Dendritic cell treated with granulocyte-macrophage colony-stimulating factor and Interleukin-4, amounts not matched to agents 40 ng/mL and 50 ng/mL, for 4 days (primary cell): ENCODE results near the gene PADI2.

Source experiments
- H3K27ac Mint-ChIP-seq: one replicate; pipeline ENCODE4 v1.8.0; 2022; ENCODE audit warnings: mild to moderate bottlenecking, mixed read lengths
- H3K27me3 Mint-ChIP-seq: one replicate; pipeline ENCODE4 v1.8.0; 2022; ENCODE audit warnings: mild to moderate bottlenecking, mixed read lengths
- H3K36me3 Mint-ChIP-seq: one replicate; pipeline ENCODE4 v1.8.0; 2022; ENCODE audit warnings: low read depth, mixed read lengths
- H3K4me1 Mint-ChIP-seq: one replicate; pipeline ENCODE4 v1.8.0; 2022; ENCODE audit warnings: low read depth, mixed read lengths
- H3K4me3 Mint-ChIP-seq: one replicate; pipeline ENCODE4 v1.8.0; 2022; ENCODE audit warnings: mild to moderate bottlenecking, moderate library complexity, mixed read lengths
- H3K9me3 Mint-ChIP-seq: one replicate; pipeline ENCODE4 v1.8.0; 2022; ENCODE audit warnings: mixed read lengths
- intact Hi-C: fragments of 100-400 bp; cut with micrococcal nuclease; formaldehyde crosslinking; loops from one replicate; pipeline ENCODE4 v1.15.0; 2022

PADI2 gene

DNA sequence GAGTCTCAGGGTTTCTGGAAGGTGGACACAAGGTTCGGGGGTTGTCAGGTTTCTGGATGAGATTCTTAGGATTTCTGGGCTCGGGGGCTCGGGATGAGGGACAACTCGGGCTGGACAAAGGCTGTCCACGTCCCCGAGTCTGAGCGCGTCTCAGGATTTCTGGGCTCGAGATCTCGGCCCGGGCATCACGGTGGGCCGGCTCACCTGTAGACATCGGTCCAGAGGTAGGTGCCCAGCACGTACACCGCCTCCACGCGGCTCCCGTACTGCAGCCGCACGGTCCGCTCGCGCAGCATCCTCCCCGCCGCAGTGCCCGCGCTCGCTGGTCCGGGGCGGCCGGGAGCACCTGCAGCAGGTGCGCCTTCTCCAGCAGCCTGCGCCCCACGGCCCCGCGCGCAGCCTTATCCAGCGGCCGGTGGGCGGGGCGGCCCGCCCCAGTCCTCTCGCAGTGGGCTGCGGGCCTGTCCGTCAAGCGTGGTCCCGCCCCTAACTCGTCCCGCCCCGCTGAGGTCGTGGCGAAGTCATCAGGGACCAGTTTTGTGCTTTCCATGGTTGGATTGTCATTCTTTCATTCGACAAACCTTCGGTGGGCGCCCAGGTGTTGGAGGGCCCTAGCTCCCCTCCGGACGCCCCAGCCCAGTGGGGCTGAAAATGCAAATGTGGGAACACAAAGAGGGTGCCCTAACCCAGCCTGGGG lies at the start of gene PADI2:
PADI2 (minus strand) TSS at position 376 of the 697 bp plus-strand sequence; CDS start at position 296, 80 bp downstream.
- Mint-ChIP-seq H3K27ac (peak within 1 kb of the TSS; percentile 70), H3K27me3 (peaks cover 13% of the 10 kb centered on the region), H3K36me3 (no peaks in the 10 kb centered on the region), H3K4me3 (peak within 1 kb of the TSS; percentile 78), H3K4me1 (peaks cover 47% of the 10 kb centered on the region), H3K9me3 (no peaks in the 10 kb centered on the region)
- intact Hi-C loops, result loop anchor here (5.0 kb wide), 1 partner anchor 62 kb away; no protein-coding TSS in a partner anchor

DNA sequence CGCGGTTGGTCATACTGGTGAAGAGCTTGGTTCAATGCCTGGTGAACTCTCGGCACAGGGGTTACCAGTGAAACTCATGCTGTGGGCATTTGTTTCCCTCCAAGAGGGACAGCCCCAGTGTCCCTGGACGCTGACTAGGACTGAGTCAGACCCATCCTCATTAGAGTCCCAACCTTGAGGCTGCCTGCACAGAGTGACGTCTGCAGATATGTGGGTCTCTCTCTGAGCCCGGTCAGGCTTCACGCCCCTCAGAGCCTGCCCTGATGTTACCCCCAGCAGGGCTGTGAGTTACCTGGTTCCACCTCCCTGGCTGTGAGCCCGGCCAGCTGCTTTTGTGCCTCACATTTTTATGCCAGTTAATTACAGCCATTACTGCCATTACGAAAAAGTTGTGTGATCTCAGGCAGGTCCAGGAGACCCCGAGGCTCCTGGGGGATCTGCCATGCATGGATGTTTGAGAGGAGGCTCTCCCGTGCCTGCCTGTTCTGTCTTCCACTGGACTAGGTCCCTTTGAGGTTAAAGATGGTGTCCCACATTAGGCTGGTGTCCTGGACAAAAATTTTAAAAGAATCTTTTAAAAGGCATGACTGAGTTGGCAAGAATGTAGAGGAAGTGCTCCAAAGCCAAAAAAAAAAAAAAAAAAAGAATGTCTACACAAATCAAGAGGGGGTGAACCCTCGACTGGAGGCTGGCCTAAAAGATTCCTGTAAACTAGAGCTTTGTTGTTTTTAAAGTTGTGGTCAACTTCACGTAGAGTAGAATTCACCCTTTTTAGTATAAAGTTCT lies 49.0 kb upstream of the PADI2 start:
- no peak overlapping the region for H3K4me3 Mint-ChIP-seq
- no peaks in the 10 kb centered on the region for H3K36me3 Mint-ChIP-seq
- H3K27me3 Mint-ChIP-seq, result peaks cover 15% of the 10 kb centered on the region
- peaks cover 3% of the 10 kb centered on the region for H3K4me1 Mint-ChIP-seq
- intact Hi-C loops, result no loop called here
- no peaks in the 10 kb centered on the region for H3K9me3 Mint-ChIP-seq
- H3K27ac Mint-ChIP-seq, result no peak overlapping the region

DNA sequence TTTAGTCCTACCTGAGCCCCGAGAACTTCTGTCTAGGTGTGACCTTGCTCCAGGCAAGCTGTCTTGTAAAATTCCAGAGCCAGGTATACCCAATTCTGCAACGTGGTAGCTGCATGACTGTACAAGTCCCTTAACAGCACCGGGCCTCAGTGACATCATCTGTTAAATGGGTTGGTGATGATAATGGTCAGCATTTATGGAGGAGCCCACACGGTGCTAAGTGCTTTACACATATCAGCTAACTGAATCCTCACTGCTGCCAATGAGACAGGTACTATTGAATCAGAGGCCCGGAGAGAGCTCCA lies 48.5 kb upstream of the PADI2 start:
- Mint-ChIP-seq H3K27ac (no peak overlapping the region), H3K4me1 (no peaks in the 10 kb centered on the region)

GRCh38 chr1:17167041-17167785 lies 48.0 kb upstream of the PADI2 start:
- no peaks in the 10 kb centered on the region for H3K36me3 Mint-ChIP-seq

More for the DNA sequence above, 48.5 kb upstream of the PADI2 start:
- H3K27me3 Mint-ChIP-seq, result peaks cover 15% of the 10 kb centered on the region
- H3K36me3 Mint-ChIP-seq, result no peaks in the 10 kb centered on the region
- no peaks in the 10 kb centered on the region for H3K9me3 Mint-ChIP-seq
- intact Hi-C loops, result no loop called here
- no peak overlapping the region for H3K4me3 Mint-ChIP-seq

DNA sequence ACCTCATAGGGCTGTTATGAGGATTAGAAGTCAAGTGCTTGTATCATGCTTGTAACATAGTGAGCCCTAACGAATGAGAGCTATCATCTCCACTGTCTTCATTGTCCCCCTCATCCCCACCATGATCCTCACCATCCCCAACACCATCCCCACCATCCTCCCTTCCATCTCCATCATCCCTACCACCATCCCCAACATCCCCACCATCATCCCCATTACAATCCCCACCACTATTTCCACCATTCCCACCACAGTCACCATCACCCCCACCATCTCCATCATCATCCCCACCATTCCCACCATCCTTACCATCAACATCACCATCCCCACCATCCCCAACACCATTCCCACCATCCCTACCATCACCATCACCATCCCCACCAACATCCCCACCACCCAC lies 46.6 kb upstream of the PADI2 start:
- Mint-ChIP-seq H3K27me3 (peaks cover 15% of the 10 kb centered on the region), H3K4me3 (no peak overlapping the region), H3K27ac (no peak overlapping the region), H3K4me1 (peaks cover 8% of the 10 kb centered on the region), H3K9me3 (peaks cover 8% of the 10 kb centered on the region), H3K36me3 (no peaks in the 10 kb centered on the region)
- intact Hi-C loops, result no loop called here

More at GRCh38 chr1:17167041-17167785, 48.0 kb upstream of the PADI2 start:
- H3K4me3 Mint-ChIP-seq, result no peak overlapping the region
- intact Hi-C loops, result no loop called here
- H3K4me1 Mint-ChIP-seq, result no peaks in the 10 kb centered on the region
- H3K9me3 Mint-ChIP-seq, result no peaks in the 10 kb centered on the region
- peaks cover 15% of the 10 kb centered on the region for H3K27me3 Mint-ChIP-seq
- H3K27ac Mint-ChIP-seq, result no peak overlapping the region

- H3K9me3 Mint-ChIP-seq, result peaks cover 11% of the 10 kb centered on the region
- peaks cover 8% of the 10 kb centered on the region for H3K4me1 Mint-ChIP-seq
- no peak overlapping the region for H3K27ac Mint-ChIP-seq
- H3K27me3 Mint-ChIP-seq, result peaks cover 15% of the 10 kb centered on the region
- no peak overlapping the region for H3K4me3 Mint-ChIP-seq
- intact Hi-C loops, result no loop called here
- no peaks in the 10 kb centered on the region for H3K36me3 Mint-ChIP-seq
Observed at GRCh38 chr1:17163789-17164666, 44.8 kb upstream of the PADI2 start.

DNA sequence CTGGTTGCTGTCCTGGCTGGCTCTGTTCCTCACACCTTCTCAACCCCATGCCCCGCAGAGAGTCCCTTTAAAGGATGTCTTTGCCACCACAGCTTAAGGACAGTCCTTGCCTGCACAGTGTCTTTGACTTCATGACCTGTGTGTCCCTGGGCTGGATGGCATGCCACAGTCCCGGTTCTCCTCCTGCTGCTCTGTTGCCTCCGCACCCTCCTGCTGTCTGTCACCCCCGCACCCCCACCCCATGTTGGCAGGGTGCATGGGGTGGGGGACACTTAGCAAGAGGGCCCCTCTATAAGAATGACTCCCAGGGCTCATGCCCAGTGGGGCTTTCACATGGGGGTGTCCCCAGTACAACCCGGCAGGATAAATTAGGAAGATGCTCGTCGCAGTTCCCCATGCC lies 44.1 kb upstream of the PADI2 start:
- peaks cover 15% of the 10 kb centered on the region for H3K27me3 Mint-ChIP-seq
- H3K4me3 Mint-ChIP-seq, result no peak overlapping the region
- no peaks in the 10 kb centered on the region for H3K36me3 Mint-ChIP-seq
- H3K27ac Mint-ChIP-seq, result no peak overlapping the region
- H3K9me3 Mint-ChIP-seq, result peaks cover 17% of the 10 kb centered on the region
- intact Hi-C loops, result no loop called here
- peaks cover 8% of the 10 kb centered on the region for H3K4me1 Mint-ChIP-seq

- Mint-ChIP-seq H3K27ac (no peak overlapping the region), H3K4me1 (peaks cover 8% of the 10 kb centered on the region), H3K4me3 (no peak overlapping the region), H3K9me3 (peaks cover 19% of the 10 kb centered on the region), H3K27me3 (peaks cover 15% of the 10 kb centered on the region), H3K36me3 (no peaks in the 10 kb centered on the region)
- intact Hi-C loops, result no loop called here
Observed at GRCh38 chr1:17162941-17163340, 43.7 kb upstream of the PADI2 start.

DNA sequence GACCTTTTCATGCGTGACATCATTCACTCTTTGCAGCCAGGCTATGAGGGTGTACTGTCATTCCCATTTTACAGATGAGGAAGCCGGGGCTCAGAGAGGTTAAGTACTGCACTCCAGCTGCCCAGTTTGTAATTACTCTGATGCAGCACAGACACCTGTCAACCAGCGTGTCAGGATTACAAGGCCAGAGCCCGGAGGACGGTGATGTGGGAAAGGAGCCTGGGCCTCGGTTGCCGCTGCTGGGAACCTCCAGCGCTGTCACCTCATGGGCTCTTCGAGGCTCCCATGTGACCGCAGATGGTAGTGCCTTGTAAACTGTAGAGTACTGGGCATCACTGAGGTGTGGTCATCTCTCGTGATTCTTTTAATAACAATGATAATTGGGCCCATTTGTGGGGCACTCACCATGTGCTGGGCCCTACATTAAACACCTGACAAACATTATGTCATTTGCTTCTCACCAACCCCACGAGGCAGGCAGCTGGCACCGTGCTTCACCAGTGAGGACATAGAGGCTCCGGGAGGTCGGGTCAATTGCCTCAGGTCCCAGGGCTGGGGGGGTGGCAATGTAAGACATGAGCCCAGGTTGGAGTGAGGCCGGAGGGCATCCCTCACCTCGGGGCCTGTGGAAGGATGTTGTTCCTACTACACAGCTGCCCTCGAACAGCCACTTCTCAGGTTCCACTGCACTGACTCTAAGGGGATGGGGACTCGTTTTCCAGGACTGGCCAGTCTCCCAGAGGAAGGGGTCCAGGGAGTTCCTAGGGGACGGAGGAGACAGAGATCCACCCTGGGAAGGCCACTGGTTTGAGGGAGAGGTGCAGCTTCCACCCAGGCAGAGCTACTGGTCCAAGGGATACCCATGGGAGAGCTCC lies 42.9 kb upstream of the PADI2 start:
- H3K27ac Mint-ChIP-seq, result no peak overlapping the region
- H3K4me1 Mint-ChIP-seq, result peaks cover 8% of the 10 kb centered on the region
- H3K36me3 Mint-ChIP-seq, result no peaks in the 10 kb centered on the region
- peaks cover 15% of the 10 kb centered on the region for H3K27me3 Mint-ChIP-seq
- H3K4me3 Mint-ChIP-seq, result no peak overlapping the region
- intact Hi-C loops, result no loop called here
- peaks cover 19% of the 10 kb centered on the region for H3K9me3 Mint-ChIP-seq

GRCh38 chr1:17161137-17161740 lies 42.0 kb upstream of the PADI2 start:
- intact Hi-C loops, result no loop called here
- peaks cover 26% of the 10 kb centered on the region for H3K9me3 Mint-ChIP-seq
- peak overlapping the region; percentile 30 for H3K27ac Mint-ChIP-seq
- H3K4me1 Mint-ChIP-seq, result peaks cover 8% of the 10 kb centered on the region
- H3K27me3 Mint-ChIP-seq, result peaks cover 11% of the 10 kb centered on the region
- H3K36me3 Mint-ChIP-seq, result no peaks in the 10 kb centered on the region
- H3K4me3 Mint-ChIP-seq, result no peak overlapping the region

- Mint-ChIP-seq H3K36me3 (no peaks in the 10 kb centered on the region), H3K4me3 (no peak overlapping the region), H3K4me1 (peaks cover 8% of the 10 kb centered on the region), H3K9me3 (peaks cover 48% of the 10 kb centered on the region), H3K27ac (no peak overlapping the region), H3K27me3 (no peaks in the 10 kb centered on the region)
- intact Hi-C loops, result no loop called here
Observed at GRCh38 chr1:17158961-17159360, 39.7 kb upstream of the PADI2 start.

DNA sequence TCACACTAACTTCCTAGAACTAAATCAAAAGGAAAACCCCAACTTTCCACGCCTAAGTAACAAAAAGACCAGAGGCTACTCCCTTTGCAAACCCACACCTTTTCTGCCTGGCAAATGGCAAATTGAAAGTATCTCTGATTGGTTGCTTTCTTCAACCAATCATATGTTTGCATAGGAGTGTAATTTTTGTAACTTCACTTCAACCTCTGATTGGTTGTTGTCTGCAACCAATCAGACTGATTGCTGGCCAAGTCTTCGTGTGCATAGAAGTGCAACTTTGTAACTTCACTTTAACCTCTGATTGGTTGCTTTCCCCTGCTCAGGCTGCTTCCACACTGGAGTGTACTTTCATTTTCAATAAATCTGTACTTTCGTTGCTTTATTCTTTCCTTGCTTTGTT lies 36.9 kb upstream of the PADI2 start:
- peaks cover 50% of the 10 kb centered on the region for H3K9me3 Mint-ChIP-seq
- no peak overlapping the region for H3K4me3 Mint-ChIP-seq
- H3K27ac Mint-ChIP-seq, result no peak overlapping the region
- intact Hi-C loops, result no loop called here
- H3K4me1 Mint-ChIP-seq, result peaks cover 2% of the 10 kb centered on the region
- H3K36me3 Mint-ChIP-seq, result no peaks in the 10 kb centered on the region
- H3K27me3 Mint-ChIP-seq, result peaks cover 3% of the 10 kb centered on the region
